GM21825 (cell line): Measurements from ENCODE around the gene NTN5.

Experiments used
- ATAC-seq: cut with Tn5 transposase; IDR thresholded peaks from one replicate; pipeline ENCODE4 v1.9.1; 2021; ENCODE audit warnings: mild to moderate bottlenecking, moderate library complexity; ENCODE audit not compliant: unreplicated experiment

The NTN5 gene

DNA sequence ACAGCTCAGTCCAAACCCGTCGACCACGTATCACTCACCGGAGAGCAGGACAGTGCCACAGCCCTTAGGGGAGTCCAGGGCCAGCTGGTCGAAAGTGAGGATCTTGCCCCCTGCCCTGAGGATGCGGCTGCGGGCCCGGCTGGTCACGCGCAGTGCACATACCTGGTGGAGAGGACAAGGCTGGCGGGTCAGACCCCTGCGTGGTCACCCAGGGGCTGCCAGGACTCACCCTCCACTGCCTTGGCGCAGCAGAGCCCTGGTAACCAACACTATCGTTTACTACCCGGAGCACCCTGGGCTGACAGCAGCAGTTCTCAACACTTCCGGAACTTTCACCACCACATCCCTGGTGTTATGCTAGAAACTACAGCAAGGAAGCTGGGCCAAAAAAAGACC, 56.8 kb downstream of the NTN5 start:
- no peak for ATAC-seq

DNA sequence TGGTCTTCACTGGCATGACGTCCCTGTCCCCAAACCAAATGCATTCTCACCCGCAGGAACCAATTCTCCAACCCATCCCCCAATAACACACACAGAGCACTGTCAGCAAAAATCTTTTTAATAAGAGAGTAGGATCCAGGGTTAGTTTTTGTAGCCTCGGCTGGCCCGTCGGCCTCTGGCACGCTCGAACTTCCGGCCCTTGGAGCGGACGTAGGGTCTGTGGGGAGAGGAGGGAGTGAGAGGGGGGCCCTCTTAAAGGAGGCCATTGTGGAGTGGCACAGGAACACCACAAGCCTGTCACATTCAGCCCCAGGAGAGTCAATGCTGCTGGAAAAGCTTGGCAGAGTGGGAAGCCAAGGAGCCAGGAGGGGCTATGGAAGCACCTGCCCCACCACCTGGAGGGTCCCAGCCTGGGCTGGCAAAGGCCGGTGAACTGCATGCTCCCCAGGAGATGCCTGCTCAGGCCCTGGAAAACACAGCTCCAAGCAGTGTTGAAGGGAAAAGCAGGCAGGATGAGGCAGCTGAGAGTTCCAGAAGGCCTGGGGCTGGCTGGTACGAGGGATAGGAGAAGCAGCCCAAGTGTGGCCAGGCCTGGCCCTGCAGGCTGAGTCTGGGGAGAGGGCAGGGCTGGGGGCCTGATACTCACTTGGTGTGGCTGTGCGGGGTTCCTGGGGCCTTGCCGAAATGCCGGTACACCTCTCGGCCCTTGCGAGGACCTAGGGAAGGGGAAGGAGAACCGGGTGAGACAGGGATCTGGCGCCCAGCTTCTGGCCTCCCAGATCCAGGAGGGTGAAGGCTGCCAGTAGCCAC, 57.4 kb downstream of the NTN5 start:
- no peak for ATAC-seq

DNA sequence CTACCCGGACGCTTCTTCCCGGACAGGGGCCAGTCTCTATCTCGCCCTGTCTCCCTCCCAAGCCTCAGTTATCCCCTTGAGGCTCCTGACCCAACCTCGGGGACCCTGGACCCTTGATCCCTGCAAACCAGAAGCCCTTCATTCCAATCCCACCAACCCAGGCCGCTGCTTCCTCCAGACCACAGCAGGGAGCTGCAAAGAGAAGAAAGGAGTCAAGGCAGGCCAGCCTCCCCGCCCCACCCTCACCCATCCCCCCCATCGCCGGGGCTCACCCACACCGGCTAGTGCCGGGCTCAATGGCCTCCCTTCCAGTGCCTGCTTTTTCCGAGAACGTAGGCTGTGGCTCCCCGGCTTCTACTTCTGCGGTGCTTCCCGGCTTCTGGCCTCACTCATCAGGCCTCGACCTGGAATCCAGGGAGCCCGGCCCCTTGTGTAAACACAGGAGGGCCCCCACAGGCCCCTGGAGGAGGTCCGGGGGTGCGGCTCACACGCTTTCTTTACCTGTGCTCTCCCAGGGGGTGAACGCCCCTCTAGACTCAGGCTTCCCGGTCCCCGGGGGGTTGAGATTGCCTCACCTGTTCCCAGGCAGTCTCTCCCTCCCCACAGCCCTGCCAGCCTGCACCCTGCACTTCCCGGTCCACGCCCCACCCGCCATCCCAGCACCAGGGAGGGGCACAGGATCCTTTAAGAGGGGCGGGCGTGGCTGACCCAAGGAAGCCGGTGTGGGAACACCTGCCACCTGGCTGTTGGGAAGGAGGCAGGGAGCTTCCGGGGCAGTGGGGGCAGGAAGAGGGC, 58.2 kb downstream of the NTN5 start, which contains the start of gene FAM83E:
Gene FAM83E (minus strand): TSS at position 641 of the 795 bp plus-strand sequence. CDS start 1,704 bp downstream, outside the sequence.
- no peak for ATAC-seq

DNA sequence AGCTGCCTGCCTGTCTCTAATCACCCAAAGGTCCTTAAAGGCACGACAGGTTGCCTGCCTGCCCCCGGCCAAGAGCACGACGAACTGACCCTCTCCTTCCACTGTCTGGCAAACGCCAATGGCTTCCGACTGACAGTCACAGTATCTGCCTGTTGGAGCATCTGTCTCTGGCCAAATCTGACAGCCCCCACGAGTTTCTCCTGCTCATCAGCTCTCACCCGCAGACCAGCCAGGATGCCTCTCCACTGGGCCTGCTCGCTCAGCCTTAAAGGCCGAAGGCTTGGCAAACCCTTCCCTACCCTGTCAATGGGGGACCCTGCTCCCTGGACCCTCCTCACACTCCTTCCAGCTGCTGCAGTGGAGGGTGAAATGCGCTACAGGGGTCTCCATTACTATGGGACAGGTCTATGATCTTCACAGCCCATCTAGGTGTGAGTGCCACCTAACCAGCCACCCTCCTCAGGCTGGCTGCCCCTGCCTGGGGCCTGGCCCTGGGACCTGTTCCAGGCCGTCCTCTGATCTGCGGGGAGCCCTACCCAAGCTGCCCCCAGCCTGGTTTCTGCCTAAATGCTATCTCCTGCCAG, 58.9 kb downstream of the NTN5 start:
- no peak for ATAC-seq

DNA sequence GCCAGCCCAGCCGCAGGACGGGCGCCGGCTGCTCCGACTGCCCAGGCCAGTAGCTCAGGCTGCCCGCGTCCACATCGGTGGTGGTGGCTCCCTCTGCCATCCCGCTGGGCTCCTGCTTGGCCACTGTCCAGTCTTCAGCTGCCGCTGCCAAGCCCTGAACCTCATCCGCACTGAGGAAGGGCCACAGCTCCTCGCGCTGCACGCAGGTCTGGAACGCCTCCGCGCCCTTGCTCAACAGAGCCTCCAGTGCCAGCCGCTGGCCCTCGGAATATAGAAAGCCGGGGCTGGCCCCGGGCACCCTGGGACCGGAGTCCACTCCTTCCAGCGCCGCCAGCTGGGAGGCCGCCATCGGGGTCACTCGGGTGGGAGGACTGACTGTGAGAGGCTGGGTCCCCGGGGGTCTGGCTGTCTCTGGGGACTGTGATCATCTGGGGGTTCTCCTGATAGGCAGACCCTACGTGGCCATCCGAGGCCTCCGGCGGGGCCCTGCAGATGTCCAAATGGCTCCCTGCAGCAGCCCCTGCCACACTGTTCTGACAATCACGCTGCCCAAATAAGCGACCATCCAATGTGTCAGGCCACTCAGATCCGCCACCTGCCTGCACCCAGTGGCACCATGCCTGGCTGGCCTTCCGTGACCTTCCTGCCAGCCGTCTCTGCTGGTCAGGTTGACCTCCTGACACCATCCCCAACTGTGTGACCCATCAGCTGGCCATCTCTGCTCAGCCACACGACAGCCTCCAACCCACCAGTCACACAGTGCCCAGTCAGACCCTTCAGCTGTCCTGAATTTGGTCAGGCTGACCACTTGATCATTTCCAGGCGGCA, 59.6 kb downstream of the NTN5 start:
- ATAC-seq = no peak

DNA sequence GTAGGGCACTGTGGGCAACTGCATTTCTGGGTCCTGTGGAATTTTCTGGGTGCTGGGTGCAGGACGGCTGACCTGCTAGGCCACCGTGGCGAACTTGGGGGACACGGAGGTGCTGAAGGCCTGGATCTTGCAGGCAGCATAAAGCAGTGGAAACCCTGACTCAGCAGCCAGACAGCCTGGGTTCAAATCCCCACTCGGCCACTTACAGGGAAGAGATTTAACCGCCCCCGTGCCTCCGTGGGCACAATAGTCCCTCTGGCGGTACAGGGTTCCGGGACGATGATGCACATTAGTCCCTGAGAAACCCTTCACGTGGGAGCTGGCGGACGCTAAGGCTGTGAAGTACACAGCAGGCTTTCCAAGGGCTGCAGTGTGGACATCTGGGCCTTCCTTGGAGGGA, 60.9 kb downstream of the NTN5 start:
- no peak for ATAC-seq
